Activated T-helper 1 cell treated with anti-CD3 and anti-CD28 coated beads, Interleukin-2, amount 50 U/mL, for 16 hours (primary cell): Measurements from ENCODE around the gene SUN1.
A peak's percentile ranks its signal among the peaks of the same experiment; 100 is the strongest.
"Not testable (repeated sequence)": the region's sequence is repeated elsewhere in the genome, so short reads cannot be mapped to it uniquely, and the experiment has no call there.

ENCODE experiments used
- DNase-seq, 2 donors: peaks; one replicate each; pipeline ENCODE4 v3.0.0-alpha.2; 2020; ENCODE audit warnings: low read depth in 1 of 2, low spot score in 1 of 2

Gene SUN1, protein sequence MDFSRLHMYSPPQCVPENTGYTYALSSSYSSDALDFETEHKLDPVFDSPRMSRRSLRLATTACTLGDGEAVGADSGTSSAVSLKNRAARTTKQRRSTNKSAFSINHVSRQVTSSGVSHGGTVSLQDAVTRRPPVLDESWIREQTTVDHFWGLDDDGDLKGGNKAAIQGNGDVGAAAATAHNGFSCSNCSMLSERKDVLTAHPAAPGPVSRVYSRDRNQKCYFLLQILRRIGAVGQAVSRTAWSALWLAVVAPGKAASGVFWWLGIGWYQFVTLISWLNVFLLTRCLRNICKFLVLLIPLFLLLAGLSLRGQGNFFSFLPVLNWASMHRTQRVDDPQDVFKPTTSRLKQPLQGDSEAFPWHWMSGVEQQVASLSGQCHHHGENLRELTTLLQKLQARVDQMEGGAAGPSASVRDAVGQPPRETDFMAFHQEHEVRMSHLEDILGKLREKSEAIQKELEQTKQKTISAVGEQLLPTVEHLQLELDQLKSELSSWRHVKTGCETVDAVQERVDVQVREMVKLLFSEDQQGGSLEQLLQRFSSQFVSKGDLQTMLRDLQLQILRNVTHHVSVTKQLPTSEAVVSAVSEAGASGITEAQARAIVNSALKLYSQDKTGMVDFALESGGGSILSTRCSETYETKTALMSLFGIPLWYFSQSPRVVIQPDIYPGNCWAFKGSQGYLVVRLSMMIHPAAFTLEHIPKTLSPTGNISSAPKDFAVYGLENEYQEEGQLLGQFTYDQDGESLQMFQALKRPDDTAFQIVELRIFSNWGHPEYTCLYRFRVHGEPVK

DNA sequence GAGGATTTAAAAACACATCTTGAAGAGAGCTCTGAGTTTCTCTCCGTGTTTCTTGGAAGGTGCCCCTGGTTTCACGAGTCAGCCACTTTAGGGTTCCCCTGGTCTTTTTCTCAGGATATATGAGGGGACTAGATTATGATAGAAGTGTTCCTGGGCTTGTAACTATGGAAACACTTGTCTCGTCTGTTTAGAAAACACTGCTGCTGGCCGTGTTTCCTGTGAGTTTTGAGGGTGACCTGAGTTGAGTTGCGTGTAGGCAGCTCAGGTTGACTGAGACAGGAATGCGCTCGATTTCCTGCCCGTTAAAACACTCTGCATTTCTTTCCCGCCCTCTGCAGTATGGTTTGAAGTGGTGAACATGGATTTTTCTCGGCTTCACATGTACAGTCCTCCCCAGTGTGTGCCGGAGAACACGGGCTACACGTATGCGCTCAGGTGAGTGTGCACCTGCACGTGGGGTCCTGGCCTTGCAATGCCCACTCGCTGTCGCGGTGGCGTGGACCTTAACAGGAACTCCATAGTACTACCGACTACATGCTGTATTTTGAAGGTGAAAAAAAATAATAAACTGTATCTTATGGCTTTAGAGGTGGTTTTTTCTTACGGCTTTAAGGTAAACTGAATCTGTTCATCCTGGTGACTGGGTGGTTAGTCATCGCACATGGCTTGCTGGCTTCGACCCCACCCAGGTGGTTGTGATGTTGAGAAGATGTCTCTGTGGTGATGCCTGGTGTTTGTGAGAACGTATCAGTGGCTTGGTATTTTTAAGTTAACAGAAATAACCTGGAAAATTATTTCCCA, at the start of gene SUN1:
SUN1 (plus strand) TSS at position 310 of the 801 bp plus-strand sequence; CDS start at position 359, 49 bp downstream.
- DNase-seq: peak; percentile 34 to 39

DNA sequence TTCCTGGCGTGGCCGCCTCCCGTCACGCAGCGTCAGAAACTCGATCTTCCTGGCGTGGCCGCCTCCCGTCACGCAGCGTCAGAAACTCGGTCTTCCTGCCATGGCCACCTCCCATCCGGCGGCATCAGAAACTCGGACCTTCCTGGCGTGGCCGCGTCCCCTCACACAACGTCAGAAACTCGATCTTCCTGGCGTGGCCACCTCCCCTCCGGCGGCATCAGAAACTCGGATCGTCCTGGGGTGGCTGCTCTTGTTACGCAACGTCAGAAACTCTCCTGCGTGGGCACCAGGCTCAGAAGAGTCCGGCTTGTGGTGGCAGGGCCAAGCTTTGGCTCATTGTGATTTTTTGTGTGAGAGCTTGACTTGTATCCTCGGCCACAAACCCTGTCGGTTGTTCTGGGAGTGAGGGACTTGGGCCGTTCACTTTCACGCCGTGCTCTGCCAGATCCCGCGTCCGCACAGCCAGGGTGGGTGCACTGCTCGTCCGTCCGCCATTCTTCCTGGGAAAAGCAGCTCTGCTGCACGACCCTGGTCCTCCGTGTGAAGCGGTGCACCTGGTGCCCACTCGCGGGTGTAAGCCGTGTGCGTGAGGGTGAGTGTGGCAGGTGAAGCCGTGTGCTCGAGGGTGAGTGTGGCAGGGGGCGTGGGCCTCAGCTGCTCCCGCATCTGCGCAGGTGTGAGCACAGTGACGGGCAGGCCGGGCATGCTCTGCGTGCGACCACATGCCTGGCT, 49.4 kb upstream of the SUN1 start:
- DNase-seq: no peak

DNA sequence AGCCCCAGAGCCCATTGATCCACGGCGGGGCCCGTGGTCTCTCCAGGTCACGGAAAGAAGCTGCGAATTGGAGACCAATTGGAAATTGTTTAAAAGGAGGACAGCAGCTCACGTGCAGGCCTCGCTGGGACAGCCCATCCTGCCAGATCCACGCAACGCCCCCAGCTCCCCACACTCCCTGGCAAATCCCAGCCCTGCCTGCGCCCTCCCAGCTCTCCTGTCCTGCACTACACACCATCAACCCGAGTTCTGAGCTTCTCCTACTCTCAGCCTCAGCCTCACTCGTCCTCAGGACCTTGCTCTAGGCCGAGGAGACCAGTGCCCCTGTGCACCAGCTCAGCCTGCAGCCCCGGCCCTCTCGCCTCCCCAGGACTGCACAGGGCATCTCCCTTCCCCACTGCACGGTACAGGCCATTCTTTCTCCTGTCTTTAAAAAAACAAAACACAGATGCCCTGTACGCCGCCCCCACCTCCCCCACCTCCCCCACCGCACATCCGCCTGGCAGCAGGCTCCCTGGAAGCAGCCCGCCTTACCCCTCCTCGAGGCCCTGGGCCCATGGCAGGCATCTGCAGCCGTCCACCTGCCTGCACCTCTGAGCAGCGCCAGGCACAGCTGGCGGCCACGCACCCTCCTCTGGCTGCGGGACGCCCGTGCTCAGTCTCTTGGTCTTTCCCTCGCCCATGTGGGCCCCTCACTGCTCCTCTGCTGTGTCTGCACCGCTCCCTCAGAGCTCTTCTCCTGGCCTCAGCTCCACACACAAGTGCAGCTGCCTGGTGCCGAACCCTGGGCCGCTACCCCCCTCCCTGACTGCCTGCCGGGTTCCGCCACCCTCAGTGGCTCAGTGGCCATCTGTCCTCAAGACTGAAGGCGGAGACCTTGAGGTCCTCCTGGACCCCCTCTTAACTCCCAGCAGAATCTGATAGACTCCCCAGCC, 48.5 kb upstream of the SUN1 start:
- no peak for DNase-seq

DNA sequence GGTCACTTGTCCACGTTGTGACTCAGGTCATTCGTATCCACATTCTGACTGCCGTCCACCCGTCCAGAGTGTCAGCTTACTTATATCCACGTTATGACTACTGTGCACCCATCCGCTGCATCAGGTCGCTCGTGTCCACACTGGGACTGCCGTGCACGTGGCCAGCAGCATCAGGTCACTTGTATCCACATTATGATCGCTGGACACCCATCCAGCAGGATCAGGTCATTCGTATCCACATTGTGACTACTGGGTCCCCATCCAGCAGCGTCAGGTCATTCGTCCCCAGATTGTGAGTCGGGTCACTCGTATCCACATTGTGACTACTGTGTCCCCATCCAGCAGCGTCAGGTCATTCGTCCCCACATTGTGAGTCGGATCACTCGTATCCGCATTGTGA, 47.3 kb upstream of the SUN1 start:
- no peak for DNase-seq

DNA sequence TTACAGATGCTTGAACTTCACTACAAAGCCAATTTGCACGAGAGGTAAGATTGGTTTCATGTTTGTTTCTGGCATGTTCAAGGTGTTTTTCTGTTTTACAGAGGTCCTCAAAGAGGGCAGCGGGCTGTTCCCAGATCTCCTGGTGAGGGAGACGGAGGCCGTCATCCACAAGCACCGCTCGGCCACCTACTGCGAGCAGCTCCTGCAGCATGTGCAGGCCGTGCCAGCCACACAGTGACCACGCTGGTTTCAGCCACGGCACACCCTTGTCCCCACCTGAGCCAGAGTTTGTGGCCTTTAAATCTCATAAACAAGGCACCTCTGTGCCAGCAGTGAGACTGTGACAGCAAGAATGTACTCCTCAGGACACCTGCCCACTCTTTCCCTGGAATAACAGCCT, 46.9 kb upstream of the SUN1 start:
- no peak for DNase-seq

DNA sequence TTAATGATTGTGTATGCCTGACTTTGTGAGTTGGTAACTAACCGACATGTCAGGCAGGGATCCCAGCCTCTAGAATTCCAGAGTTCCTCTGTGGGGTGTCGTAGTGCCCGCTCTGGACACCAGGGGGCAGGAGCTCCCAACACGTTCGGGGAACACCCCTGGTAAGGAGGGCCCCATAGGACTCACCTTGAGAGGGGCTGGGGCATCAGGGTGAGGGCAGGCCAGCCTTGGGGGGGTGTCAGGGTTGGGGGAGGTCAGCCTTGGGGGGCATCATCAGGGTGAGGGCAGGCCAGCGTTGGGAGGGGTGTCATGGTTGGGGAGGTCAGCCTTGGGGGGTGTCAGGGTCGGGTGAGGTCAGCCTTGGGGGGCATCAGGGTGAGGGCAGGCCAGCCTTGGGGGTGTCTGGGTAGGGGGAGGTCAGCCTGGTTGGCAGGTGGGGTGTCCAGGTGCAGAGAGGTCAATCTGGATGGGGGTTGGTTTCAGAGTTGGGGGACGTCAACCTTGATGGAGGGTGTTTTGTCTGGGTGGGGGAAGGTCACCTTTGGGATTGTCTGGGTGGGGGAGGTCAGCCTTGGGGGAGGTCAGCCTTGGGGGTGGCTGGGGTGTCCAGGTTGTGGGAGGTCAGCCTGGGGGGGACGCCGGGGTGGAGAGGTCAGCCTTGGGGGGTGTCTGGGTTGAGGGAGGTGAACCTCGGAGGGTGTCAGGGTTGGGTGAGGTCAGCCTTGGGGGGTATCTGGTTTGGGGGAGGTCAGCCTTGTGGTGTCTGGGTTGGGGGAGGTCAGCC, 45.6 kb upstream of the SUN1 start:
- peak; percentile 46 to 59 for DNase-seq

DNA sequence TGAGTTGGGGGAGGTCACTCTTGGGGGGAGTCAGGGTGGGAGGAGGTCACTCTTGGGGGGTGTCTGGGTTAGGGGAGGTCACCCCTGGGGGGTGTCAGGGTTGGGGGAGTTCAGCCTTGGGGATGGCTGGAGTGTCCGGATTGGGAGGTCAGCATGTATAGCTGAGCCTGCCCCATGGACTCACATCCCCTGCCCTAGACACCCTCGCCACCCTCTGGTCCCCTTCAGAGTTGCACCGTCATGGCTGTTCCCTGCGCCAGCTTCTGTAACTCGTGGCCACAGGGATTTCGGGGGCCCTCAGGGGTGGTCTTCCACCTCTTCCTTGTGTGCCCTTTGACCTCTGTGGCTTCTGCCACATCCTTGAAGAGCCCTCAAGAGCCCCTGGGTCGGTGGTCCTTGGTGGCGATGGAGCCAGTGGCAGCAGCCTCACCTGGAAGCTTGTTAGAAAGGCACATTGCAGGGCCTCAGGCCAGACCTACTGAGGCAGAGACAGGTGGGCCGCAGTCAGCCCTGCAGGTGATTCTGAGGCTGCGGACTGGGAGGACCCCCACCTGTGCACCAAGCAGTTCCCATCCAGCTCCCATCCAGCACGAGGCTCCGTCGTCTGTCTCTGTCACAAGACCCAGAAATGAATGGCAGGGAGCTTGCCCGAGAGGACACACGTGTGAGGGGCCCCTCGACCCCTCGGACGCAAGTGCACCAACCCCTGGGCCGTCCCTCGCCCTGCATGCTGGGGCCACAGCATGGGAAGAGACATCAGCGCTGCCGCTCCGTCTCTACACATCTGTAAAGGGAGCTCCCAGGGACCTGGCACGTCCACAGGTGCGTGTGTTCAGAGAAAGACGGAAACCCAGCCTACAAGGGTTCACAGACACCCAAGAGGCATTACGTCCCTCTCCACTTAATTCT, 44.7 kb upstream of the SUN1 start:
- DNase-seq: no peak

DNA sequence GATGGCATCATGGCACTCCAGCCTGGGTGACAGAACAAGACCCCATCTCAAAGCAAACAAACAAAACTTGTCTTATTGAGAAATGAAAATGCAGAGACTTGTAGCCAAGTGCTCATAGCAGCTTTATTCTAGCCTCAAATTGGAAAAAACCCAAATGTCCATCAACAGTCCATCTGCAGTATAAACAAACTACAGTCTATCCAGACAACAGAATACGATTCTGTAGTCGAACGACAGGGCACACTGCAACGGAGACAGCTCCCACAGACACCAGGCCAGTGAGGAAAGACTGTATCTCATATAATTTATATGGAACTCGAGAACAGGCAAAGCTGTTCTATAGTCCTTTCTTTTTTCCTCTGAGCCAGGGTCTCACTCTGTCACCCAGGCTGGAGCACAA, 40.8 kb upstream of the SUN1 start:
- DNase-seq: no peak

DNA sequence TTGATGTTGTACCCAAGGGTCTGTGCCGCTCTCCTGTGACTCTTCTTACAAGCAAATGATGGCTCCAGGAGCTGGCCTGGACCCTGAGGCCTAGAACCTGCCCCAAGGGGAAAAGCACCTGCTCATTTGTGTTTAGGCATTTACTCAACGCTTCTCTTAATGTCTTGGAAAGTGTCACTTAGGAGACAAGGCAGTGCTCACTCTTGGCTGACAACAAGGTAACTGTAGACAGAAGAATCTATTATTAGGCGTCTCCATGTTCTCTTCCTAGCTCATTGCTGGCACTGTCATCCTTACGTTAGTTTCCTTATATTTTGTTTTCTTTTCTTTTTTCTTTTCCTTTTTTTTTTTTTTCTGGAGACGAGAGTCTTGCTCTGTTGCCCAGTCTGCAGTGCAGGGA, 38.1 kb upstream of the SUN1 start:
- no peak for DNase-seq

DNA sequence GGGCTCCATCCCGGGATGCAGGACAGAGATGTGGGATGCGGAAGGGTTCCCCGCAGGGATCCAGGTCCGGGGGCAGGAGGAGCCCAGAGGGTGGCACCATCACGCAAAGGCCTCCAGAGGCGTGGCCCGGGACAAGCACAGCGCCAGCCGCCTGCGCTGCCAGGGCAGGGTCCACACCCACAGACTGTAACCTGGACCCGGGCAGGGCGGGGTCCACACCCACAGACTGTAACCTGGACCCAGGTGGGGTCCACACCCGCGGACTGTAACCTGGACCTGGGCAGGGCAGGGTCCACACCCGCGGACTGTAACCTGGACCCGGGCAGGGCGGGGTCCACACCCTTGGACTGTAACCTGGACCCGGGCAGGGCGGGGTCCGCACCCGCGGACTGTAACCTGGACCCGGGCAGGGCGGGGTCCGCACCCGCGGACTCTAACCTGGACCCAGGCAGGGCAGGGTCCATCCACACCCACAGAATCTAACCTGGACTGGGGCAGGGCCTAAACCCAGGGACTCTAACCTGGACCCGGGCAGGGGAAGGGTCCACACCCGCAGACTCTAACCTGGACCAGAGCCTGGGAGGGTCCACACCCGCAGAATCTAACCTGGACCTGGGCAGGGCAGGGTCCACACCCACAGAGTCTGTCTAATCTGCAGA, 37.5 kb upstream of the SUN1 start:
- no peak for DNase-seq

DNA sequence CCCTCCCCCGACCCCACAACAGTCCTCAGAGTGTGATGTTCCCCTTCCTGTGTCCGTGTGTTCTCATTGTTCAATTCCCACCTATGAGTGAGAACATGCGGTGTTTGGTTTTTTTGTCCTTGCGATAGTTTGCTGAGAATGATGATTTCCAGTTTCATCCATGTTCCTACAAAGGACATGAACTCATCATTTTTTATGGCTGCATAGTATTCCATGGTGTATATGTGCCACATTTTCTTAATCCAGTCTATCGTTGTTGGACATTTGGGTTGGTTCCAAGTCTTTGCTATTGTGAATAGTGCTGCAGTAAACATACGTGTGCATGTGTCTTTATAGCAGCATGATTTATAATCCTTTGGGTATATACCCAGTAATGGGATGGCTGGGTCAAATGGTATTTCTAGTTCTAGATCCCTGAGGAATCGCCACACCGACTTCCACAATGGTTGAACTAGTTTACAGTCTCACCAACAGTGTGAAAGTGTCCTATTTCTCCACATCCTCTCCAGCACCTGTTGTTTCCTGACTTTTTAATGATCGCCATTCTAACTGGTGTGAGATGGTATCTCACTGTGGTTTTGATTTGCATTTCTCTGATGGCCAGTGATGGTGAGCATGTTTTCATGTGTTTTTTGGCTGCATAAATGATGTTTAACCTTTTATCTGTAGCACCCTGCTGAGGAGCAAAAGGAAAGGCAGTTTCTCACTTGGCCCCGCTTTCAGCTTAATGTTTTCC, 35.7 kb upstream of the SUN1 start:
- DNase-seq: not testable (repeated sequence)

DNA sequence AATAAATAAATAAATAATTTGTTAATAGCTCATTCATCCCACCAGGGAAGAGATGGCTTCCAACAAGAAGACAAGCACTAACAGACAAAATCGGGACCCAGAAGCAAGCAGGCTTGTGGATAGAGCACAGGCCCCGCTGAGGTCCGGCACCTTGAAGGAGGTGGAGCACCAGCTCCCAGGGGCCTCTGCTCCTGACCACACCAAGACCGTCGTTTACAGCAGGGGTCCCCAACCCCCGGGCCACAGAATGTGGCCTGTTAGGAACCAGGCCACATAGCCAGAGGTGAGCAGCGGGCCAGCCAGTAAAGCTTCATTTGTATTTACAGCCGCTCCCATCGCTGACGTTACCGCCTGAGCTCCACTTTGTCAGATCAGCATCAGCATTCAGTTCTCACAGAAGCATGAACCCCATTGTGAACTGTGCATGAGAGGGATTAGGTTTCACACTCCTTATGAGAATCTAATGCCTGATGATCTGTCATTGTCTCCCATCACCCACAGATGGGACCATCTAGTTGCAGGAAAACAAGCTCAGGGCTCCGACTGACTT, 33.3 kb upstream of the SUN1 start:
- no peak for DNase-seq

DNA sequence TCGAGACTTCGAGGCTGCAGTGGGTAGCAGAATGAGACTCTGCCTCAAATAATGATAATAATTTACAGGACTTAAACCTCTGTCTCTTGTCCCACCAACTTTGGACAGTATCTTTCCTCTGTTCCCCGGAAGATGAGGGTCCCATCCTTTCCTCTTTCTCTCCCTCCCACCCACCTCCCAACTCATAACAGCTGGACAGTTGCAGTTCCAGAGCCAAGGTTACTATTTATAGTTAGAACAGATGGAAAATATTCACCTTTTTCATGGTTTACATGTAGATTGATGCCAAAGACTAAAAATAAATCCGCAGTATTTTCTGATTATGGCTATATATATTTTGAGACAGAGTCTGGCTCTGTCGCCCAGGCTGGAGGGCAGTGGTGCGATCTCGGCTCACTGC, 31.6 kb upstream of the SUN1 start:
- DNase-seq: no peak

DNA sequence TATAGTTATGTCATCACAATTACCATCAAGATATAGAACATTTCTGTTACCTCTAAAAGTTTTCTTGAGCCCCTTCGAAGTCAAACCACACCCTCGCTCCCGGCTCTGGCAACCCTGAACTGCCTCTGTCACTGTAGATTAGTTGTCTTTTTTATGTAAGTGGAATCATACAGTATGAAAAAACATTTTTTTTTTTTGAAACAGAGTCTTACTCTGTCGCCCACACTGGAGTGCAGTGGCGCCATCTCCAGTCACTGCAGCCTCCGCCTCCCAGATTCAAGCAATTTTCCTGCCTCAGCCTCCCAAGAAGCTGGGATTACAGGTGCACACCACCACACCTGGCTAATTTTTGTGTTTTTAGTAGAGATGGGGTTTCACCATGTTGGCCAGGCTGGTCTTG, 30.9 kb upstream of the SUN1 start:
- DNase-seq: not testable (repeated sequence)

DNA sequence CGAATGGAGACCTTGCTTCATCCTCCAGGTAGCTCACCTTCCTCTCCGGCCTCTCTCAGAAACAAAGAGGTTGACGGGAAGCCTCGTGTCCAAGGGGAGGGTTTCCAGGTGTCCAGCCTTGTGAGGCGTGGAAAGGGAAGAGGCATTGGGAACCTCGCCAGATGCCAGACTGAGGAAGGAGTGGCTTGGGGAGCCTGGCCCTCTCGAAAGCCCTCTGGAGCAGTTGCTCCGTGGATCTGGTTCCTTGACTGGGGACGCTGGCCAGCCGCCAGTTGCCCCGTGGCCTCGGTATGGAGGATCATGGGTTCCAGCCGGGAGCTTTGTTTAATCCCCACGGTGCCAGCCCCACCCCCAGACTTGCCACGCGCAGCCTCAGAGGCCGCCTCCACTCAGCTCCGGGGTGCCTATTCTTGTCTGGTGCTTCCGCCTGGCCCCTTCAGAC, 30.3 kb upstream of the SUN1 start:
- no peak for DNase-seq

DNA sequence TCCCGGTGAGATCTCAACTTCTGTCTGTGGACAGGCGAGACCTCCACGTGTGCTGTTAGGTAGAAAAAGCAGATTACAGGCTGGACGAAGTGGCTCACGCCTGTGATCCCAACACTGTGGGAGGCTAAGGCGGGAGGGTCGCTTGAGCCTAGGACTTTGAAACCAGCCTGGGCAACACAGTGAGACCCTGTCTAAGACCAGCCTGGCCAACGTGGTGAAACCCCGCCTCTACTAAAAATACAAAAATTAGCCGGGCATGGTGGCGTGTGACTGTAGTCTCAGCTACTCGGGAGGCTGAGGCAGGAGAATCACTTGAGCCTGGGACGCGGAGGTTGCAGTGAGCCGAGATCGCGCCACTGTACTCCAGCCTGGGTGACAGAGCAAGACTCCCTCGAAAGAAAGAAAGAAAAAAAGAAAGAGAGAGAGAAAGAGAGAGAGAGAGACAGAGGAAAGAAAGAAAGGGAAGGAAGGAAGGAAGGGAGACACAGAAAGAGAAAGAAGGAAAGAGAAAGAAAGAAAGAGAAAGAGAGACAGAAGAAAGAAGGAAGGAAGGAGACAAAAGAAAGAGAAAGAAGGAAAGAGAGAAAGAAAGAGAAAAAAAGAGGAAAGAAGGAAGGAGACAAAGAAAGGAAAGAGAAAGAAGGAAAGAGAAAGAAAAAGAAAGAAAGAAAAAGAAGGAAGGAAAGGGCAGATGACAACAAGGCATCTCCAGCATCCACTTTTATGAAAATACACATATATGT, 29.6 kb upstream of the SUN1 start:
- DNase-seq: no peak
